ENCODE measurements around the gene NANOS1. TPM values are rescaled to one million over a fixed set of nuclear protein-coding genes. Genes with fewer than 3 reads are reported as not detected.
A peak's percentile ranks its signal among the peaks of the same experiment; 100 is the strongest.

Gene NANOS1
- total RNA-seq, 1 donor from 2014 or later = 2.9 TPM

DNA sequence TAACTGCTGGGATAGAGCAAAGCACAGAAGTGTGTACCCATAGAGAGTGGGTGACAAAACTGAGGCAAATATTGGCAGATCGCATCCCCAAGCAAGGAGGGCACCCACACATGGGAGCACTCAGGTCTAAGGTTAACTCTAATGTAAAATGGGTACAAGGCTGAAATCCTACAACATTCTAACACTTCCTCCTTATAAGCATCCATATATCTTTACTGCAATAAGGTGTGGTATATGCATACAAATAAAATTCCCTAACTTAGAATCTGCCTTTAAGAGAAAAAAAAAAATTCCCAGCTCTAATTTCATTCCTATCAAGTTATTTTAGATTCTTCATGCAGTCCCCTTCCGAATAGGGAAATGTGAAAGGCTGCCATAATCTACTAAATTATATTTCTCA lies 32.4 kb downstream of the NANOS1 start:
- H3K27me3 ChIP-seq = no peaks in the 10 kb centered on the region
- H3K4me1 ChIP-seq = no peaks in the 10 kb centered on the region
- no peak overlapping the region for H3K27ac ChIP-seq
- DNase-seq (no peak), ATAC-seq (no peak)
- intact Hi-C loops (cut with DNase I) = no loop called here
- H3K9me3 ChIP-seq = no peaks in the 10 kb centered on the region
- H3K4me3 ChIP-seq = no peak overlapping the region
- peaks cover 100% of the 10 kb centered on the region for H3K36me3 ChIP-seq
- TF ChIP-seq, protein P1, sequence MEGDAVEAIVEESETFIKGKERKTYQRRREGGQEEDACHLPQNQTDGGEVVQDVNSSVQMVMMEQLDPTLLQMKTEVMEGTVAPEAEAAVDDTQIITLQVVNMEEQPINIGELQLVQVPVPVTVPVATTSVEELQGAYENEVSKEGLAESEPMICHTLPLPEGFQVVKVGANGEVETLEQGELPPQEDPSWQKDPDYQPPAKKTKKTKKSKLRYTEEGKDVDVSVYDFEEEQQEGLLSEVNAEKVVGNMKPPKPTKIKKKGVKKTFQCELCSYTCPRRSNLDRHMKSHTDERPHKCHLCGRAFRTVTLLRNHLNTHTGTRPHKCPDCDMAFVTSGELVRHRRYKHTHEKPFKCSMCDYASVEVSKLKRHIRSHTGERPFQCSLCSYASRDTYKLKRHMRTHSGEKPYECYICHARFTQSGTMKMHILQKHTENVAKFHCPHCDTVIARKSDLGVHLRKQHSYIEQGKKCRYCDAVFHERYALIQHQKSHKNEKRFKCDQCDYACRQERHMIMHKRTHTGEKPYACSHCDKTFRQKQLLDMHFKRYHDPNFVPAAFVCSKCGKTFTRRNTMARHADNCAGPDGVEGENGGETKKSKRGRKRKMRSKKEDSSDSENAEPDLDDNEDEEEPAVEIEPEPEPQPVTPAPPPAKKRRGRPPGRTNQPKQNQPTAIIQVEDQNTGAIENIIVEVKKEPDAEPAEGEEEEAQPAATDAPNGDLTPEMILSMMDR (IDR thresholded peaks at IDR 0.05) = no peak

DNA sequence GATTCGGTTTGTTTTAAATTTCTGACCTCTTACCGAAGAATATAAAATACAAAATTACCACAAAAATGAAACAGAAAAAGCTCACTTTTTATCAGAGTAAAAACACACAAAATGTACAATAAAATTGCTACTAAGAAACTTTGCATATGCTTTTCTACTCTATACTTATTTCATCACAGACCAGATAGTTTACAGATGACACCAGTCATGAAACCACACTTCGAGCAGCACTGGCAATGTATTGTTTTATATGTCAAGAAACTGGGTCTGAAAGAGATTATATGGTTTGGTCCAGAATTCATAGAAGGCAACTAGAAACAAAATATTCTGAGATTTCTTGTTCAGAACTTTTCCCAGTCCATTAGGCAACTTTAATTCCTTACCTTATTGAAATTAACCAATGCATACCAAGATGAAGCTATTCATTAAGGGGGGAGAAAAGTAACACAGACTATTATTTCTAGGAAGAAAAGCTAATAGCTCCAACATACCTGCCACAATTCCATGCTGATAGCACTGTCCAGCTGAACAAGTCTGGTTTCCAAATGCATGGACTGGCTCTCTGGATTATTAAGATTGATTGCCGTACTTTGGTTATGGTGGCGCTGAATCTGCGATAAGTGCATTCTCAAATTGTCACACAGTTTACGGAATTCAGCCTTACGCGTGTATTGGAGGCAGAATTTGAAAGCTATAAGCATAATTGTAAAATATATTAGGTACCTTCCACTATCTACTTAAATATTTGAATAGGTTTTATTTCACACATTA lies 41.1 kb downstream of the NANOS1 start:
- no peak for ATAC-seq
- peaks cover 7% of the 10 kb centered on the region for H3K4me1 ChIP-seq
- H3K36me3 ChIP-seq = peaks cover 80% of the 10 kb centered on the region
- DNase-seq = no peak
- TF ChIP-seq, protein P1 (IDR thresholded peaks at IDR 0.05) = no peak
- H3K4me3 ChIP-seq = no peak overlapping the region
- H3K27me3 ChIP-seq = no peaks in the 10 kb centered on the region
- H3K27ac ChIP-seq = no peak overlapping the region
- H3K9me3 ChIP-seq = no peaks in the 10 kb centered on the region
- intact Hi-C loops (cut with DNase I) = no loop called here

DNA sequence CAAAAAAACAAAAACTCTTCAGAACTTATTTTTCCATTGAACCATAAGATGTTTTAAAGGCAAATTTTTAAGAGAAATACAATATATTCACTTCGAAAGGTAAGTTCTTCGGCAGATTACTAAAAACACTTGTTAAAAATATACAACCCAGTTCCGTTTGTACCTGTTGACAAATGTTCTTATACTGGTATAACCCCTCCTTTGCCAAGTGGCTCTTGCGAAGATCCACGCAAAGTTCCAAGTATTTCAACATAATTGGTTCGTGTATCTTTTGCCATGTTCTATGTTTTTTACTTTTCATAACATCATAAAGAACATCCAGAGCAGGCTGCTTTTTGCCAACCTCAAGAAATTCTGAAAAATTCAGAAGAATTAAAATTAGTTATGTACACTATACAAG lies 44.1 kb downstream of the NANOS1 start:
- ATAC-seq = no peak
- Histone ChIP-seq H3K27ac (no peak overlapping the region), H3K27me3 (no peaks in the 10 kb centered on the region), H3K4me1 (peaks cover 33% of the 10 kb centered on the region), H3K36me3 (peaks cover 50% of the 10 kb centered on the region), H3K9me3 (no peaks in the 10 kb centered on the region), H3K4me3 (no peak overlapping the region)
- DNase-seq = no peak
- intact Hi-C loops (cut with DNase I) = no loop called here
- TF ChIP-seq, protein P1 (IDR thresholded peaks at IDR 0.05) = no peak

DNA sequence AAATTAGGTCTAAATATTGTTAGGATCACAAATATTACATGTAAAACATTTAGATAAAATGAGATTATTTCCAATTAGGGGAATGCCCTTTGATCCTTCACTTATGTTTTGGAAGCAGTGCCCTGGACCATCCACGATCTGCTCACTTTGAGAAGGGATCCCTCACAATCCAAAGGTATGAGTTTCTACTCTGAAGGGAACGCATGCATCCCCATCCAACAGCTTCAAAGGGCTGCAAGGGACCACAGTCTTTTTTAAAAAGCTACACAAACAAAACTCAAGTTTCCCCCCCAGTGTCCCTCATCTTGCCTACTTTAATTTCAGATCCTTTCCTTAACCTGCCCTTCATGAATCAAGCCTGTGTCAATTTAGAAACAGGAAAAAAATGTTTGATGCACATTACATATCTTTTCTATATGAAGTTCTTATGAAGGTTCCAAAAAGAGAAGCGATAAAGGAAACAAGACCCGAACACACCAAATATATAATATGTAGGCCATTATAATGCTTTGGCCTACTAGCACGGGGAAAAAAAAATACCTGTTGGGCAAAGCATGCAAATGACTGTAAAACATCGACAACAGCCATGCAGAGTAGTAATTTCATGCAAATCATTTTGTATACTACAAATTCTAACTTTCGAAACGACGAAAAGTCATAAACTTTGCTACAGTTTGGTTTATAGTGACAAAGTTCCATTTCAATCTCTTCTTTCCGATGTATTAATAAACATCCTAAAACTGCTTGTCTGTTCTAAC lies 49.1 kb downstream of the NANOS1 start:
- no peaks in the 10 kb centered on the region for H3K9me3 ChIP-seq
- no peak for ATAC-seq
- intact Hi-C loops (cut with DNase I) = no loop called here
- H3K36me3 ChIP-seq = no peaks in the 10 kb centered on the region
- DNase-seq = no peak
- no peaks in the 10 kb centered on the region for H3K27me3 ChIP-seq
- no peak overlapping the region for H3K27ac ChIP-seq
- peaks cover 37% of the 10 kb centered on the region for H3K4me1 ChIP-seq
- H3K4me3 ChIP-seq = peak overlapping the region; percentile 99
- TF ChIP-seq, protein P1 (IDR thresholded peaks at IDR 0.05) = no peak

DNA sequence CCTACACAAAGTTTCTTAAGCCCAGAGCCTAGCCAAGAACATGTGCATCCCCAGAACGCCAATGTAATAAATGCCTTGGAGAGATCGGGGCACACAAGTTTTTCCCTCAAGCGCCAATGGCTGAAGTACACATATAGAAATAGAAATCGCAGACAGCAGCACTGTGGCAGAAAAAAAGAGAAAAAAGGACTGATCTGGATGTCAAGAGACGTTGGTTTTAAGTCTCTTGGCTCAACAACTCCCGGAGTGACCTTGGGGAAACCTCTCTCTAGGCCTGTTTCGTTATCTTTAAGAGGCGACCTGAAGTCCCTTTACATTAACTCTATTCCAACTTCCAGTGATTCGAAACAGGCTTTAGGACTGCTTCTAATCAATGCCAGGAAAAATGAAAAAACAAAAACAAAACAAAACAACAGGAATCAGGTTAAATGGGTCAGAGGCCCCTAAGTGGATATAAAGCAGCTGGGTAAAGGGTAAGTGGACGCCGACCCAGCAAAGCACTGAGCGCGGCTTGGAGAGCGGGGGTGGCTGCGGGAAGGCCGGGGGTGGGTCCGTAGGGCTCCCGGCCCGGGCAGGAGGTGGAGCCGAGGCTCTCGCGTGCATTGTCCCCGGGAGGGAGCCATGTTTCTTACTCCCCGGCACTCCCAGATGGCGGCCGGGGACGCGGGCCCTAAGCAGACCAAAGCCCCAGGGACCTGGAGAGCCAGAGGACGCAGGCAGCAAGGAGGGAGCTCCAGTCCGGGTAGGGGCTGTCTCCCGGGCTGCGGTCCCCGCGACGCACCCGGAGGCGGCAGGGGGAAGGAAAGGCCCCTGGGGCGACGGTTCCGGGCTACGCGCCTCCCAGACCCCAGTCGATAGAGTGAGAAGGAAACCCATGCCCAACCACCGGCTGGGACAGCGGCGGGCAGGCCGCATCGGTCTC lies 50.3 kb downstream of the NANOS1 start:
- peak; percentile 94 for ATAC-seq
- Histone ChIP-seq H3K27ac (peak overlapping the region; percentile 99), H3K4me1 (peaks cover 37% of the 10 kb centered on the region), H3K27me3 (no peaks in the 10 kb centered on the region), H3K4me3 (peak overlapping the region; percentile 99), H3K36me3 (no peaks in the 10 kb centered on the region), H3K9me3 (no peaks in the 10 kb centered on the region)
- DNase-seq = peak; percentile 93
- TF ChIP-seq, protein P1 (IDR thresholded peaks at IDR 0.05) = no peak
- intact Hi-C loops (cut with DNase I) = no loop called here
